HCT116 (cell line): ENCODE results near the gene GBX1. TPM values are rescaled to one million over a fixed set of nuclear protein-coding genes. Genes with fewer than 3 reads are reported as not detected.

Source experiments
- ATAC-seq: fragments of 200-7000 bp; cut with Tn5 transposase; 2 replicates; pipeline ENCODE4 v1.9.1; 2020; ENCODE audit warnings: mild to moderate bottlenecking, moderate library complexity
- BruUV-seq: library from RNA; stranded (reverse); fragments of 400-500 nt; replicated peaks from 2 replicates; lab custom pipeline; 2021; lab: Mats Ljungman, UMichigan
- CTCF ChIA-PET: fragments of 300-600 bp; sonication (Branson Sonifier 250); formaldehyde crosslinking; loops from one replicate; lab custom pipeline; 2021; ENCODE audit warnings: antibody characterized with exemption; lab: Charles Lee
- POLR2A ChIA-PET: fragments of 300-600, 350-600 bp; sonication (Branson Sonifier 250); formaldehyde crosslinking; loops from one replicate; lab custom pipeline; 2021; ENCODE audit warnings: antibody characterized with exemption; lab: Charles Lee
- RAD21 ChIA-PET, 2 experiments: fragments of 300-600 bp; sonication (Branson Sonifier 250); formaldehyde crosslinking; loops; one replicate each; lab custom pipeline; 2023; ENCODE audit warnings: low total read pairs in 2 of 2; ENCODE audit not compliant: uncharacterized antibody in 2 of 2, unreplicated experiment in 2 of 2, low non-redundant PET in 1 of 2; lab: Charles Lee
- DNase-seq: peaks from one replicate; pipeline ENCODE4 v3.0.0-alpha.2; 2010; ENCODE audit warnings: low read depth, low spot score
- H2AFZ ChIP-seq: fragments of 200-600 bp; shearing (Covaris generic), sonication (generic); 2 replicates; pipeline ENCODE4 v1.6.1; 2017; ENCODE audit warnings: low read depth, mixed run types, mixed read lengths, antibody characterized with exemption, low read length; ENCODE audit not compliant: poor library complexity, severe bottlenecking
- H3K27ac ChIP-seq: 2 replicates; pipeline ENCODE4 v1.5.1; 2012; ENCODE audit warnings: low read depth, low read length
- H3K27me3 ChIP-seq: fragments of 200-600 bp; sonication (generic); 2 replicates; pipeline ENCODE4 v1.6.1; 2016; ENCODE audit warnings: mixed run types, low read length, mixed read lengths; ENCODE audit not compliant: insufficient read depth
- H3K36me3 ChIP-seq, 2 experiments: fragments of 200-500 bp in 1 of 2; fragments of 200-600 bp in 1 of 2; sonication (Bioruptor generic) in 1 of 2; sonication (generic) in 1 of 2; 2 replicates each; pipeline versions ENCODE4 v1.5.1 to v1.6.1; 2014 to 2016; ENCODE audit warnings: low read length in 2 of 2, inconsistent platforms in 1 of 2, mixed read lengths in 1 of 2, mixed run types in 1 of 2; ENCODE audit not compliant: insufficient read depth in 2 of 2, control insufficient read depth in 1 of 2
- H3K4me1 ChIP-seq, 2 experiments: fragments of 200-600 bp in 1 of 2; sonication (generic) in 1 of 2; 2 replicates each; pipeline versions ENCODE4 v1.5.1 to v1.6.1; 2012 to 2017; ENCODE audit warnings: low read length in 2 of 2, inconsistent platforms in 1 of 2, mild to moderate bottlenecking in 1 of 2, mixed read lengths in 1 of 2, mixed run types in 1 of 2, moderate library complexity in 1 of 2; ENCODE audit not compliant: insufficient read depth in 2 of 2, control insufficient read depth in 1 of 2
- H3K4me2 ChIP-seq: fragments of 200-600 bp; sonication (generic); 2 replicates; pipeline ENCODE4 v1.6.1; 2017; ENCODE audit warnings: mixed run types, low read length, mixed read lengths
- H3K4me3 ChIP-seq, 2 experiments: fragments of 200-600 bp in 1 of 2; sonication (generic) in 1 of 2; replicated peaks in 1 of 2; 2 replicates each; pipeline ENCODE4 v1.5.1; 2011 to 2016; ENCODE audit warnings: low read length in 2 of 2, control low read depth in 1 of 2, low read depth in 1 of 2, mild to moderate bottlenecking in 1 of 2, mixed read lengths in 1 of 2, mixed run types in 1 of 2
- H3K79me2 ChIP-seq: fragments of 200-600 bp; sonication (generic); 2 replicates; pipeline ENCODE4 v1.6.1; 2017; ENCODE audit warnings: mild to moderate bottlenecking, mixed run types, low read length, moderate library complexity, mixed read lengths; ENCODE audit not compliant: insufficient read depth
- H3K9ac ChIP-seq: fragments of 200-600 bp; sonication (generic); 2 replicates; pipeline ENCODE4 v1.6.1; 2016; ENCODE audit warnings: low read length, mixed read lengths
- H3K9me2 ChIP-seq: fragments of 200-600 bp; sonication (generic), shearing (Covaris generic); 2 replicates; pipeline ENCODE4 v1.6.1; 2017; ENCODE audit warnings: mixed run types, mild to moderate bottlenecking, moderate library complexity; ENCODE audit not compliant: insufficient read depth
- H3K9me3 ChIP-seq, 2 experiments: fragments of 200-500 bp in 1 of 2; fragments of 200-600 bp in 1 of 2; sonication (Bioruptor generic) in 1 of 2; sonication (generic) in 1 of 2; 2 replicates each; pipeline ENCODE4 v1.6.1; 2014 to 2017; ENCODE audit warnings: low read length in 2 of 2, mixed read lengths in 2 of 2, inconsistent platforms in 1 of 2, low read depth in 1 of 2, mild to moderate bottlenecking in 1 of 2, mixed run types in 1 of 2, moderate library complexity in 1 of 2; ENCODE audit not compliant: control insufficient read depth in 1 of 2, insufficient read depth in 1 of 2
- H4K20me1 ChIP-seq: fragments of 200-600 bp; sonication (generic), shearing (Covaris generic); 2 replicates; pipeline ENCODE4 v1.6.1; 2017; ENCODE audit warnings: mixed run types, mild to moderate bottlenecking, moderate library complexity; ENCODE audit not compliant: insufficient read depth
- CEBPB ChIP-seq: IDR thresholded peaks from 2 replicates; pipeline ENCODE4 v1.6.1; 2012; ENCODE audit warnings: low read depth
- JUND ChIP-seq: IDR thresholded peaks from 2 replicates; pipeline ENCODE4 v1.6.1; 2012
- POLR2AphosphoS5 ChIP-seq: IDR thresholded peaks from 2 replicates; pipeline ENCODE4 v1.6.1; 2011; ENCODE audit warnings: mild to moderate bottlenecking, low read depth, low read length, moderate library complexity
- RAD21 ChIP-seq: IDR thresholded peaks from 2 replicates; pipeline ENCODE4 v1.6.1; 2012; ENCODE audit warnings: low read depth, mild to moderate bottlenecking
- SIN3A ChIP-seq: IDR thresholded peaks from 2 replicates; pipeline ENCODE4 v1.6.1; 2012; ENCODE audit warnings: low read depth
- SP1 ChIP-seq: IDR thresholded peaks from 2 replicates; pipeline ENCODE4 v1.6.1; 2012; ENCODE audit warnings: low read depth
- TCF7L2 ChIP-seq: IDR thresholded peaks from 2 replicates; pipeline ENCODE4 v1.7.0; 2011; ENCODE audit warnings: borderline replicate concordance, inconsistent platforms; ENCODE audit not compliant: insufficient read depth, insufficient read length; ENCODE audit errors: extremely low read depth
- YY1 ChIP-seq: IDR thresholded peaks from 2 replicates; pipeline ENCODE4 v1.6.1; 2011; ENCODE audit warnings: low read length, low read depth, moderate library complexity, mild to moderate bottlenecking; ENCODE audit not compliant: insufficient replicate concordance; ENCODE audit errors: extremely low read depth
- ZFX ChIP-seq: fragments of 450-650 bp; IDR thresholded peaks from 2 replicates; pipeline ENCODE4 v1.6.1; 2017
- intact Hi-C: fragments of 100-400 bp; cut with micrococcal nuclease; formaldehyde crosslinking; loops from 2 replicates; pipeline ENCODE4 v1.10.0; 2022
- total RNA-seq: library from RNA; stranded (reverse); gene quantifications from one replicate; pipeline ENCODE4 v1.2.1, GENCODE V29; 2021; ENCODE audit not compliant: unreplicated experiment
- TF ChIP-seq, protein P1 (sequence below): IDR thresholded peaks from 2 replicates; pipeline ENCODE4 v1.6.1; 2012
- TF ChIP-seq, protein P2 (sequence below): IDR thresholded peaks from 2 replicates; pipeline ENCODE4 v1.6.1; 2012
- TF ChIP-seq, protein P3 (sequence below): IDR thresholded peaks from 2 replicates; pipeline ENCODE4 v1.6.1; 2012; ENCODE audit warnings: low read depth

Gene GBX1
- total RNA-seq, 1 experiment from 2014 or later = 0.86 TPM

GRCh38 chr7:151213826-151214225 lies 46.3 kb upstream of the GBX1 start:
- Histone ChIP-seq H3K27me3 (no peaks in the 10 kb centered on the region), H4K20me1 (no peaks in the 10 kb centered on the region), H2AFZ (no peak overlapping the region), H3K79me2 (no peaks in the 10 kb centered on the region), H3K4me2 (no peak overlapping the region), H3K4me3 (no peak overlapping the region), H3K9me3 (no peaks in the 10 kb centered on the region), H3K36me3 (peaks cover 32 to 49% of the 10 kb centered on the region in 2 experiments; a peak in 3 of 4 replicates), H3K9me2 (no peaks in the 10 kb centered on the region), H3K27ac (no peak overlapping the region), H3K4me1 (no peaks in the 10 kb centered on the region), H3K9ac (no peak overlapping the region)
- DNase-seq (no peak), ATAC-seq (no peak)
- intact Hi-C loops = no loop called here
- ChIA-PET POLR2A (interaction anchor here (1.3 kb wide), 1 partner anchor 14 kb away, joined by 4 read pairs; the partner anchor contains the start of gene ABCF2), RAD21 (no interaction called here), CTCF (no interaction called here)
- TF ChIP-seq TCF7L2 (no peak), YY1 (no peak), RAD21 (no peak), CEBPB (no peak), SP1 (no peak), SIN3A (no peak), POLR2AphosphoS5 (no peak), ZFX (no peak), JUND (no peak)
- TF ChIP-seq, protein P1, sequence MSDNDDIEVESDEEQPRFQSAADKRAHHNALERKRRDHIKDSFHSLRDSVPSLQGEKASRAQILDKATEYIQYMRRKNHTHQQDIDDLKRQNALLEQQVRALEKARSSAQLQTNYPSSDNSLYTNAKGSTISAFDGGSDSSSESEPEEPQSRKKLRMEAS = no peak
- TF ChIP-seq, protein P2, sequence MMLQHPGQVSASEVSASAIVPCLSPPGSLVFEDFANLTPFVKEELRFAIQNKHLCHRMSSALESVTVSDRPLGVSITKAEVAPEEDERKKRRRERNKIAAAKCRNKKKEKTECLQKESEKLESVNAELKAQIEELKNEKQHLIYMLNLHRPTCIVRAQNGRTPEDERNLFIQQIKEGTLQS = no peak
- TF ChIP-seq, protein P3, sequence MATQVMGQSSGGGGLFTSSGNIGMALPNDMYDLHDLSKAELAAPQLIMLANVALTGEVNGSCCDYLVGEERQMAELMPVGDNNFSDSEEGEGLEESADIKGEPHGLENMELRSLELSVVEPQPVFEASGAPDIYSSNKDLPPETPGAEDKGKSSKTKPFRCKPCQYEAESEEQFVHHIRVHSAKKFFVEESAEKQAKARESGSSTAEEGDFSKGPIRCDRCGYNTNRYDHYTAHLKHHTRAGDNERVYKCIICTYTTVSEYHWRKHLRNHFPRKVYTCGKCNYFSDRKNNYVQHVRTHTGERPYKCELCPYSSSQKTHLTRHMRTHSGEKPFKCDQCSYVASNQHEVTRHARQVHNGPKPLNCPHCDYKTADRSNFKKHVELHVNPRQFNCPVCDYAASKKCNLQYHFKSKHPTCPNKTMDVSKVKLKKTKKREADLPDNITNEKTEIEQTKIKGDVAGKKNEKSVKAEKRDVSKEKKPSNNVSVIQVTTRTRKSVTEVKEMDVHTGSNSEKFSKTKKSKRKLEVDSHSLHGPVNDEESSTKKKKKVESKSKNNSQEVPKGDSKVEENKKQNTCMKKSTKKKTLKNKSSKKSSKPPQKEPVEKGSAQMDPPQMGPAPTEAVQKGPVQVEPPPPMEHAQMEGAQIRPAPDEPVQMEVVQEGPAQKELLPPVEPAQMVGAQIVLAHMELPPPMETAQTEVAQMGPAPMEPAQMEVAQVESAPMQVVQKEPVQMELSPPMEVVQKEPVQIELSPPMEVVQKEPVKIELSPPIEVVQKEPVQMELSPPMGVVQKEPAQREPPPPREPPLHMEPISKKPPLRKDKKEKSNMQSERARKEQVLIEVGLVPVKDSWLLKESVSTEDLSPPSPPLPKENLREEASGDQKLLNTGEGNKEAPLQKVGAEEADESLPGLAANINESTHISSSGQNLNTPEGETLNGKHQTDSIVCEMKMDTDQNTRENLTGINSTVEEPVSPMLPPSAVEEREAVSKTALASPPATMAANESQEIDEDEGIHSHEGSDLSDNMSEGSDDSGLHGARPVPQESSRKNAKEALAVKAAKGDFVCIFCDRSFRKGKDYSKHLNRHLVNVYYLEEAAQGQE = no peak
- no TSS peak for BruUV-seq
